GM18499 (cell line): ENCODE results near the gene ZFAND6.
"Not testable (repeated sequence)": the region's sequence is repeated elsewhere in the genome, so short reads cannot be mapped to it uniquely, and the experiment has no call there.

ENCODE experiments used
- ATAC-seq: cut with Tn5 transposase; IDR thresholded peaks from one replicate; pipeline ENCODE4 v1.9.1; 2021; ENCODE audit warnings: moderate number of reproducible peaks; ENCODE audit not compliant: insufficient read depth, unreplicated experiment

ZFAND6 gene

GRCh38 chr15:80058851-80059785 is at the start of gene ZFAND6:
Gene ZFAND6 (plus strand): TSS chr15:80059676. CDS start chr15:80120345, 60,669 bp downstream.
- peak; percentile 49 for ATAC-seq

GRCh38 chr15:80010131-80010673 is 49.3 kb upstream of the ZFAND6 start:
- no peak for ATAC-seq

- not testable (repeated sequence) for ATAC-seq
These were observed 48.4 kb upstream of the ZFAND6 start for GRCh38 chr15:80011041-80011523.

GRCh38 chr15:80011596-80011995 is 47.9 kb upstream of the ZFAND6 start:
- no peak for ATAC-seq

- ATAC-seq: no peak
These were observed 47.3 kb upstream of the ZFAND6 start for GRCh38 chr15:80012060-80012726.

- ATAC-seq: not testable (repeated sequence)
These were observed 45.3 kb upstream of the ZFAND6 start for GRCh38 chr15:80014186-80014585.

- no peak for ATAC-seq
These were observed 44.3 kb upstream of the ZFAND6 start for GRCh38 chr15:80015156-80015555.

GRCh38 chr15:80016506-80016905 is 43.0 kb upstream of the ZFAND6 start:
- not testable (repeated sequence) for ATAC-seq

GRCh38 chr15:80017139-80017538 is 42.3 kb upstream of the ZFAND6 start:
- not testable (repeated sequence) for ATAC-seq

- no peak for ATAC-seq
These were observed 40.2 kb upstream of the ZFAND6 start for GRCh38 chr15:80019168-80019745.

GRCh38 chr15:80020149-80020548 is 39.3 kb upstream of the ZFAND6 start:
- not testable (repeated sequence) for ATAC-seq

- no peak for ATAC-seq
These were observed 38.7 kb upstream of the ZFAND6 start for GRCh38 chr15:80020731-80021130.

- no peak for ATAC-seq
These were observed 33.2 kb upstream of the ZFAND6 start for GRCh38 chr15:80026310-80026709.

- ATAC-seq: no peak
These were observed 32.7 kb upstream of the ZFAND6 start for GRCh38 chr15:80026754-80027153.

GRCh38 chr15:80028937-80029336 is 30.5 kb upstream of the ZFAND6 start:
- ATAC-seq: no peak

GRCh38 chr15:80031841-80032240 is 27.6 kb upstream of the ZFAND6 start:
- no peak for ATAC-seq

GRCh38 chr15:80034629-80035028 is 24.8 kb upstream of the ZFAND6 start:
- ATAC-seq: no peak

- no peak for ATAC-seq
These were observed 23.4 kb upstream of the ZFAND6 start for GRCh38 chr15:80036071-80036470.

- ATAC-seq: no peak
These were observed 17.8 kb upstream of the ZFAND6 start for GRCh38 chr15:80041494-80042253.

GRCh38 chr15:80042568-80042967 is 16.9 kb upstream of the ZFAND6 start:
- no peak for ATAC-seq
